ENCODE data around the gene PRKCQ. TPM values are rescaled to one million over a fixed set of nuclear protein-coding genes. Genes with fewer than 3 reads are reported as not detected.

PRKCQ gene
- total RNA-seq, 1 donor = not detected

DNA sequence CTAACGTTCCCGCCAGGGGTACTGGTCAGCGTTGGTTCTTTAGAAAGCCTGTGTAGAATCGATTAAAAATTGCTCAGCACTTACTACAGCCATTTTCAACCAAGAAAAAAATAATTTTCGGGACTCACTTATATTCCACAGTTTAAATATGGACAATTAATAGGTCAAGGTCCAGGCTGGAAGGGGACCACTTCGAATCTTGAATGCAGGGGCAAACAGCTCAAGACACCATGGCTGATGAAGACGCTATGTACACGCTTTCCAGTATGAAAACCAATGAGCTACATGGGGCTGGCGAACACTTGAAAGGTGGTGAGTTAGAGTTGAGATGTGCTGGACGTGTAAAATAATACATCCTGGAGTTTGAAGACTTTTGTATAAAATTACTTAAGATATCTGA lies 87.2 kb downstream of the PRKCQ start:
- no peak for DNase-seq (ENCODE audit: low read depth)
- TF ChIP-seq, protein P1, sequence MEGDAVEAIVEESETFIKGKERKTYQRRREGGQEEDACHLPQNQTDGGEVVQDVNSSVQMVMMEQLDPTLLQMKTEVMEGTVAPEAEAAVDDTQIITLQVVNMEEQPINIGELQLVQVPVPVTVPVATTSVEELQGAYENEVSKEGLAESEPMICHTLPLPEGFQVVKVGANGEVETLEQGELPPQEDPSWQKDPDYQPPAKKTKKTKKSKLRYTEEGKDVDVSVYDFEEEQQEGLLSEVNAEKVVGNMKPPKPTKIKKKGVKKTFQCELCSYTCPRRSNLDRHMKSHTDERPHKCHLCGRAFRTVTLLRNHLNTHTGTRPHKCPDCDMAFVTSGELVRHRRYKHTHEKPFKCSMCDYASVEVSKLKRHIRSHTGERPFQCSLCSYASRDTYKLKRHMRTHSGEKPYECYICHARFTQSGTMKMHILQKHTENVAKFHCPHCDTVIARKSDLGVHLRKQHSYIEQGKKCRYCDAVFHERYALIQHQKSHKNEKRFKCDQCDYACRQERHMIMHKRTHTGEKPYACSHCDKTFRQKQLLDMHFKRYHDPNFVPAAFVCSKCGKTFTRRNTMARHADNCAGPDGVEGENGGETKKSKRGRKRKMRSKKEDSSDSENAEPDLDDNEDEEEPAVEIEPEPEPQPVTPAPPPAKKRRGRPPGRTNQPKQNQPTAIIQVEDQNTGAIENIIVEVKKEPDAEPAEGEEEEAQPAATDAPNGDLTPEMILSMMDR (IDR thresholded peaks at IDR 0.05; ENCODE audit: insufficient read depth, low read length) = no peak
- no peak overlapping the region for H3K4me3 ChIP-seq (ENCODE audit: low read depth, low read length)

GRCh38 chr10:6491841-6492609 lies 88.1 kb downstream of the PRKCQ start:
- DNase-seq (ENCODE audit: low read depth) = no peak
- TF ChIP-seq, protein P1 (IDR thresholded peaks at IDR 0.05; ENCODE audit: insufficient read depth, low read length) = no peak

GRCh38 chr10:6490614-6491013 lies 89.5 kb downstream of the PRKCQ start:
- TF ChIP-seq, protein P1 (IDR thresholded peaks at IDR 0.05; ENCODE audit: insufficient read depth, low read length) = no peak
- H3K4me3 ChIP-seq (ENCODE audit: low read depth, low read length) = no peak overlapping the region
- no peak for DNase-seq (ENCODE audit: low read depth)

More at GRCh38 chr10:6491841-6492609, 88.1 kb downstream of the PRKCQ start:
- no peak overlapping the region for H3K4me3 ChIP-seq (ENCODE audit: low read depth, low read length)

- no peak overlapping the region for H3K4me3 ChIP-seq (ENCODE audit: low read depth, low read length)
- no peak for DNase-seq (ENCODE audit: low read depth)
- TF ChIP-seq, protein P1 (IDR thresholded peaks at IDR 0.05; ENCODE audit: insufficient read depth, low read length) = no peak
Observed at GRCh38 chr10:6487920-6488319, 92.2 kb downstream of the PRKCQ start.

GRCh38 chr10:6486309-6486708 lies 93.8 kb downstream of the PRKCQ start:
- no peak for DNase-seq (ENCODE audit: low read depth)
- TF ChIP-seq, protein P1 (IDR thresholded peaks at IDR 0.05; ENCODE audit: insufficient read depth, low read length) = no peak
- H3K4me3 ChIP-seq (ENCODE audit: low read depth, low read length) = no peak overlapping the region

DNA sequence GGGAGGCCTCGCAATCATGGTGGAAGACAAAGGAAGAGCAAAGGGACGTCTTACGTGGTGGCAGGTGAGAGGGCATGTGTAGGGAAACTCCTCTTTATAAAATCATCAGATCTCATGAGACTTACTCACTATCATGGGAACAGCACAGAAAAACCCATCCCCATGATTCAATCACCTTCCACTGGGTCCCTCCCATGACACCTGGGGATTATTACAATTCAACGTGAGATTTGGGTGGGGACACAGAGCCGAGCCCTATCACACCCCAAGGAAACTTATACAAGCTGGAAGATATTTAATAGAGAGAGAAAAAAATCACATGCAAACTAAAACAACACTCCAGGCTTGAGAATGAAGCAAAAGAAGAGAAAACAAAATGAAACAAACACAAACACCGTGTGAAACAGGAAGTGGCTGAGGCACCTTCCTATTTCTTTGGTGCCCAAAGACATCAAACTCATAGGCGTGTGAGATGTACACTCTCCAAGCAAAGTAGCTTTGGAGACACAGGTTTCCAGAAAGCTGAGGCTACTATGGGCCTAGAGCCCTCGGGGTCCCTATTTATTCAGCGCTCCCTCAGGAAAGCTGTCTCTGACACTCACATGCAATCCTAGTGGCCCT lies 97.2 kb downstream of the PRKCQ start:
- DNase-seq (ENCODE audit: low read depth) = no peak
- TF ChIP-seq, protein P1 (IDR thresholded peaks at IDR 0.05; ENCODE audit: insufficient read depth, low read length) = no peak
- H3K4me3 ChIP-seq (ENCODE audit: low read depth, low read length) = no peak overlapping the region

Measured in fibroblast of the aortic adventitia (primary cell).